Panc1 (cell line): ENCODE data around the gene BRAF. TPM values are rescaled to one million over a fixed set of nuclear protein-coding genes. Genes with fewer than 3 reads are reported as not detected.

Source experiments
- ATAC-seq: fragments of 200-7000 bp; cut with Tn5 transposase; 2 replicates; pipeline ENCODE4 v1.9.1; 2020; ENCODE audit warnings: mild to moderate bottlenecking, moderate library complexity
- BruUV-seq: library from RNA; stranded (reverse); fragments of 400-500 nt; replicated peaks from 2 replicates; lab custom pipeline; 2021; lab: Mats Ljungman, UMichigan
- CTCF ChIA-PET: fragments of 300-600 bp; sonication (Branson Sonifier 250); formaldehyde crosslinking; loops from one replicate; lab custom pipeline; 2022; ENCODE audit warnings: antibody characterized with exemption; lab: Charles Lee
- POLR2A ChIA-PET: fragments of 300-600 bp; sonication (Branson Sonifier 250); formaldehyde crosslinking; loops from one replicate; lab custom pipeline; 2022; ENCODE audit warnings: antibody characterized with exemption; lab: Charles Lee
- DNase-seq: peaks from one replicate; pipeline ENCODE4 v3.0.0-alpha.2; 2010; ENCODE audit warnings: low read depth, low spot score
- H3K27ac ChIP-seq: 2 replicates; pipeline ENCODE4 v1.5.1; 2011; ENCODE audit warnings: mild to moderate bottlenecking, low read length, inconsistent platforms
- H3K27me3 ChIP-seq: fragments of 200-500 bp; sonication (Bioruptor generic); 2 replicates; pipeline ENCODE4 v1.6.0; 2014; ENCODE audit warnings: low read length, inconsistent platforms; ENCODE audit not compliant: control insufficient read depth, insufficient read depth
- H3K36me3 ChIP-seq: fragments of 200-500 bp; sonication (Bioruptor generic); 2 replicates; pipeline ENCODE4 v1.5.1; 2014; ENCODE audit warnings: inconsistent platforms, mild to moderate bottlenecking, low read length, moderate library complexity; ENCODE audit not compliant: control insufficient read depth, insufficient read depth
- H3K4me1 ChIP-seq: 2 replicates; pipeline ENCODE4 v1.5.1; 2011; ENCODE audit warnings: inconsistent platforms, mild to moderate bottlenecking, low read length, moderate library complexity; ENCODE audit not compliant: control insufficient read depth, insufficient read depth
- H3K4me3 ChIP-seq, 2 experiments: 2 replicates each; pipeline ENCODE4 v1.5.1; 2011 to 2012; ENCODE audit warnings: low read depth in 2 of 2, low read length in 2 of 2, mild to moderate bottlenecking in 2 of 2, inconsistent platforms in 1 of 2, moderate library complexity in 1 of 2
- H3K9me3 ChIP-seq: fragments of 200-500 bp; sonication (Bioruptor generic); 2 replicates; pipeline ENCODE4 v1.5.1; 2014; ENCODE audit warnings: low read depth, mild to moderate bottlenecking, inconsistent platforms, low read length, moderate library complexity; ENCODE audit not compliant: control insufficient read depth, insufficient read depth
- CTCF ChIP-seq: fragments of 450-650 bp; IDR thresholded peaks from 2 replicates; pipeline ENCODE4 v1.5.1; 2017; ENCODE audit warnings: mild to moderate bottlenecking
- POLR2AphosphoS5 ChIP-seq: IDR thresholded peaks from 2 replicates; pipeline ENCODE4 v1.6.1; 2012; ENCODE audit warnings: mild to moderate bottlenecking, low read depth, low read length, moderate library complexity
- REST ChIP-seq, 2 experiments: IDR thresholded peaks; 2 replicates each; pipeline ENCODE4 v1.6.1; 2011 to 2012; ENCODE audit warnings: low read depth in 2 of 2, control low read depth in 1 of 2, low read length in 1 of 2, mild to moderate bottlenecking in 1 of 2, moderate library complexity in 1 of 2; ENCODE audit not compliant: insufficient read depth in 1 of 2
- SIN3A ChIP-seq: IDR thresholded peaks from 2 replicates; pipeline ENCODE4 v1.6.1; 2012; ENCODE audit warnings: low read depth, mild to moderate bottlenecking, low read length, moderate library complexity, borderline replicate concordance; ENCODE audit not compliant: insufficient read depth
- TCF7L2 ChIP-seq: IDR thresholded peaks from 2 replicates; pipeline ENCODE4 v1.6.1; 2011; ENCODE audit warnings: mild to moderate bottlenecking, low read depth, low read length, inconsistent platforms
- in situ Hi-C: cut with HindIII; loops from 2 replicates; pipeline ENCODE4 v1.10.0; 2016; ENCODE audit warnings: low sequenced_read_pairs, low pct_unique_long_range_greater_than_20kb
- intact Hi-C: fragments of 100-400 bp; cut with micrococcal nuclease; formaldehyde crosslinking; loops from one replicate; pipeline ENCODE4 v1.10.0; 2022; ENCODE audit not compliant: unreplicated experiment
- total RNA-seq: library from RNA; stranded (reverse); gene quantifications from one replicate; pipeline ENCODE4 v1.2.1, GENCODE V29; 2021; ENCODE audit not compliant: unreplicated experiment

Gene BRAF
- total RNA-seq, 1 experiment from 2014 or later, result 26.3 TPM

GRCh38 chr7:140724706-140725105, 200.0 kb downstream of the BRAF start:
- in situ Hi-C loops (no loop called here), intact Hi-C loops (no loop called here)
- H3K27ac ChIP-seq, result no peak overlapping the region
- ChIA-PET POLR2A (no interaction called here), CTCF (no interaction called here)
- TF ChIP-seq CTCF (no peak), POLR2AphosphoS5 (no peak), REST (IDR thresholded peaks at IDR 0.05; ENCODE audit: insufficient read depth in 1 of 2, low read depth in 2 of 2, low read length in 1 of 2) (no peak), TCF7L2 (no peak), SIN3A (no peak)
- no peaks in the 10 kb centered on the region for H3K4me1 ChIP-seq
- H3K4me3 ChIP-seq, result no peak overlapping the region
- no peaks in the 10 kb centered on the region for H3K27me3 ChIP-seq
- ATAC-seq (no peak), DNase-seq (no peak)
- no TSS peak for BruUV-seq
- no peaks in the 10 kb centered on the region for H3K9me3 ChIP-seq
- peaks cover 2% of the 10 kb centered on the region for H3K36me3 ChIP-seq

- Histone ChIP-seq H3K9me3 (no peaks in the 10 kb centered on the region), H3K4me3 (no peak overlapping the region), H3K36me3 (peaks cover 2% of the 10 kb centered on the region), H3K4me1 (no peaks in the 10 kb centered on the region), H3K27me3 (no peaks in the 10 kb centered on the region), H3K27ac (no peak overlapping the region)
- POLR2A ChIA-PET, result interaction anchor here (0.5 to 0.6 kb wide), 2 partner anchors 189 to 1714 kb away, joined by 4 to 14 read pairs; no protein-coding TSS in a partner anchor
- ATAC-seq (no peak), DNase-seq (no peak)
- TF ChIP-seq TCF7L2 (no peak), SIN3A (no peak), CTCF (no peak), POLR2AphosphoS5 (no peak), REST (IDR thresholded peaks at IDR 0.05; ENCODE audit: insufficient read depth in 1 of 2, low read depth in 2 of 2, low read length in 1 of 2) (no peak)
- CTCF ChIA-PET, result no interaction called here
- in situ Hi-C loops, result no loop called here
- intact Hi-C loops, result no loop called here
- BruUV-seq, result no TSS peak
Measured at GRCh38 chr7:140723574-140723973, 201.2 kb downstream of the BRAF start.
